HG03439 (cell line): Measurements from ENCODE around the gene ARHGEF19.
"Not testable (repeated sequence)": the region's sequence is repeated elsewhere in the genome, so short reads cannot be mapped to it uniquely, and the experiment has no call there.

Experiments
- ATAC-seq: cut with Tn5 transposase; IDR thresholded peaks from one replicate; pipeline ENCODE4 v1.9.1; 2021; ENCODE audit warnings: mild to moderate bottlenecking, moderate library complexity; ENCODE audit not compliant: unreplicated experiment

The ARHGEF19 gene

GRCh38 chr1:16222716-16223115, 10.3 kb upstream of the ARHGEF19 start:
- ATAC-seq = not testable (repeated sequence)

- ATAC-seq = no peak
Measured at GRCh38 chr1:16221499-16221898, 9.0 kb upstream of the ARHGEF19 start.

- no peak for ATAC-seq
Measured at GRCh38 chr1:16219968-16220500, 7.6 kb upstream of the ARHGEF19 start.

GRCh38 chr1:16218674-16219071, 6.2 kb upstream of the ARHGEF19 start:
- no peak for ATAC-seq

GRCh38 chr1:16218014-16218673, 5.7 kb upstream of the ARHGEF19 start:
- ATAC-seq = no peak

GRCh38 chr1:16217061-16217785, 4.8 kb upstream of the ARHGEF19 start:
- ATAC-seq = peak; percentile 85

- no peak for ATAC-seq
Measured at GRCh38 chr1:16215882-16216753, 3.7 kb upstream of the ARHGEF19 start.

GRCh38 chr1:16215240-16215639, 2.8 kb upstream of the ARHGEF19 start:
- ATAC-seq = not testable (repeated sequence)

GRCh38 chr1:16213544-16213943, 1.1 kb upstream of the ARHGEF19 start:
- not testable (repeated sequence) for ATAC-seq

GRCh38 chr1:16213013-16213412, 561 bp upstream of the ARHGEF19 start:
- no peak for ATAC-seq

- ATAC-seq = no peak
Measured at GRCh38 chr1:16211824-16212223, 628 bp downstream of the ARHGEF19 start.

- ATAC-seq = no peak
Measured at GRCh38 chr1:16210581-16210980, 1.9 kb downstream of the ARHGEF19 start.

- no peak for ATAC-seq
Measured at GRCh38 chr1:16209847-16210407, 2.5 kb downstream of the ARHGEF19 start.

- ATAC-seq = no peak
Measured at GRCh38 chr1:16209132-16209846, 3.2 kb downstream of the ARHGEF19 start.

GRCh38 chr1:16208270-16208987, 4.0 kb downstream of the ARHGEF19 start:
- no peak for ATAC-seq

- ATAC-seq = no peak
Measured at GRCh38 chr1:16207318-16208269, 4.9 kb downstream of the ARHGEF19 start.

GRCh38 chr1:16206547-16207317, 5.7 kb downstream of the ARHGEF19 start:
- peak; percentile 66 for ATAC-seq
